Lower leg skin (tissue), 3 donors: ENCODE data around the gene TSPEAR.

Source experiments
- CTCF ChIP-seq, 3 donors: fragments of 450-650 bp; IDR thresholded peaks; one replicate each; pipeline ENCODE4 v1.5.1; 2016; ENCODE audit warnings: antibody characterized with exemption in 3 of 3, mild to moderate bottlenecking in 3 of 3, moderate library complexity in 2 of 3
- POLR2A ChIP-seq, 2 donors: fragments of 450-650 bp; IDR thresholded peaks; one replicate each; pipeline ENCODE4 v1.6.1; 2016 to 2017; ENCODE audit warnings: antibody characterized with exemption in 2 of 2, mild to moderate bottlenecking in 1 of 2, moderate library complexity in 1 of 2

- TF ChIP-seq CTCF (IDR thresholded peaks at IDR 0.05) (no peak), POLR2A (IDR thresholded peaks at IDR 0.05) (no peak)
These were observed 254.2 kb downstream of the TSPEAR start for GRCh38 chr21:44456915-44457736.
